IPS-15b (cell line): ENCODE data around the gene ZMYND11.
"Not testable (repeated sequence)": the region's sequence is repeated elsewhere in the genome, so short reads cannot be mapped to it uniquely, and the experiment has no call there.

ENCODE experiments used
- H3K27me3 ChIP-seq: one replicate; pipeline ENCODE4 v1.6.1; 2013; ENCODE audit warnings: low read length; ENCODE audit not compliant: control insufficient read depth, insufficient read depth
- H3K36me3 ChIP-seq: one replicate; pipeline ENCODE4 v1.6.1; 2013; ENCODE audit warnings: low read length; ENCODE audit not compliant: control insufficient read depth, insufficient read depth
- H3K4me1 ChIP-seq: one replicate; pipeline ENCODE4 v1.6.1; 2013; ENCODE audit warnings: mild to moderate bottlenecking, low read length; ENCODE audit not compliant: control insufficient read depth, insufficient read depth
- H3K4me3 ChIP-seq: one replicate; pipeline ENCODE4 v1.5.1; 2013; ENCODE audit warnings: low read depth, low read length
- H3K9ac ChIP-seq: one replicate; pipeline ENCODE4 v1.6.1; 2013; ENCODE audit warnings: low read depth, mild to moderate bottlenecking, low read length
- H3K9me3 ChIP-seq: one replicate; pipeline ENCODE4 v1.6.1; 2013; ENCODE audit warnings: mild to moderate bottlenecking, low read length; ENCODE audit not compliant: control insufficient read depth, insufficient read depth

Gene ZMYND11

DNA sequence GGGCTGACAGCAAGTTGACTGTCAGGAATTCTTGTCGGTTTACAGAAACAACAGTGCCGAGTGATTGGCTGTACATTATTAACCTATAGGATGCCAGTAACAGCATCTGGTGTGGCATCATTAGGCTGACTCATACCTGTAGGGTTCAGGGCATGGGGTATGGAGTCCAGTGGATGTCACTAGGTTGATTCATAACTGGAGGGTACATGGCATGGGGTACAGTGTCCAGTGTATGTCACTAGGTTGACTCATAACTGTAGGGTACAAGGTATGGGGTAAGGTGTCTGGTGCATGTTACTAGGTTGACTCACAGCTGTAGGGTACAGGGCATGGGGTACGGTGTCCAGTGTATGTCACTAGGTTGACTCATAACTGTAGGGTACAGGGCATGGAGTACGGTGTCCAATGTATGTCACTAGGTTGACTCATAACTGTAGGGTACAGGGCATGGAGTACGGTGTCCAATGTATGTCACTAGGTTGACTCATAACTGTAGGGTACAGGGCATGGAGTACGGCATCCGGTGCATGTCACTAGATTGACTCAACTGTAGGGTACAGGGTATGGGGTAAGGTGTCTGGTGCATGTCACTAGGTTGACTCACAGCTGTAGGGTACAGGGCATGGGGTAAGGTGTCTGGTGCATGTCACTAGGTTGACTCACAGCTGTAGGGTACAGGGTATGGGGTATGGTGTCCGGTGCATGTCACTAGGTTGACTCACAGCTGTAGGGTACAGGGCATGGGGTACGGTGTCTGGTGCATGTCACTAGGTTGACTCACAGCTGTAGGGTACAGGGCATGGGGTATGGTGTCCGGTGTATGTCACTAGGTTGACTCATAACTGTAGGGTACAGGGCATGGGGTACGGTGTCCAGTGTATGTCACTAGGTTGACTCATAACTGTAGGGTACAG lies 129.2 kb downstream of the ZMYND11 start:
- H3K36me3 ChIP-seq, H3K9ac ChIP-seq, H3K27me3 ChIP-seq, H3K9me3 ChIP-seq, H3K4me3 ChIP-seq, H3K4me1 ChIP-seq: not testable (repeated sequence)

DNA sequence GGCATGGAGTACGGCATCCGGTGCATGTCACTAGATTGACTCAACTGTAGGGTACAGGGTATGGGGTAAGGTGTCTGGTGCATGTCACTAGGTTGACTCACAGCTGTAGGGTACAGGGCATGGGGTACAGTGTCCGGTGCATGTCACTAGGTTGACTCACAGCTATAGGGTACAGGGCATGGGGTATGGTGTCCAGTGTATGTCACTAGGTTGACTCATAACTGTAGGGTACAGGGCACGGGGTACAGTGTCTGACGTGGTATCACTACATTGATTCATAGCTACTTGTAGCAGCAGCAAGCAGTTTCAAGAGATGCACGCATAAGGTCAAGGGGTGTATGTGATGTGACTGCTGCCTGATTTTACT lies 129.8 kb downstream of the ZMYND11 start:
- not testable (repeated sequence) for H3K27me3 ChIP-seq, H3K36me3 ChIP-seq, H3K4me3 ChIP-seq, H3K9me3 ChIP-seq, H3K4me1 ChIP-seq, H3K9ac ChIP-seq

DNA sequence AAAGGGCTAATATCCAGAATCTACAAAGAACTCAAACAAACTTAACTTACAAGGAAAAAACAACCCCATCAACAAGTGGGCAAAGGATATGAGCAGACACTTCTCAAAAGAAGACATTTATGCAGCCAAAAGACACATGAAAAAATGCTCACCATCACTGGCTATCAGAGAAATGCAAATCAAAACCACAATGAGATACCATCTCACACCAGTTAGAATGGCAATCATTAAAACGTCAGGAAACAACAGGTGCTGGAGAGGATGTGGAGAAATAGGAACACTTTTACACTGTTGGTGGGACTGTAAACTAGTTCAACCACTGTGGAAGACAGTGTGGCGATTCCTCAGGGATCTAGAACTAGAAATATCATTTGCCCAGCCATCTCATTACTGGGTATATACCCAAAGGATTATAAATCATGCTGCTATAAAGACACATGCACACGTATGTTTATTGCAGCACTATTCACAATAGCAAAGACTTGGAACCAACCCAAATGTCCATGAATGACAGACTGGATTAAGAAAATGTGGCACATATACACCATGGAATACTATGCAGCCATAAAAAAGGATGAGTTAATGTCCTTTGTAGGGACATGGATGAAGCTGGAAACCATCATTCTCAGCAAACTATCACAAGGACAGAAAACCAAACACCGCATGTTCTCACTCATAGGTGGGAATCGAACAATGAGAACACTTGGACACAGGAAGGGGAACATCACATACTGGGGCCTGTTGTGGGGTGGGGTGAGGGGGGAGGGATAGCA lies 130.7 kb downstream of the ZMYND11 start:
- not testable (repeated sequence) for H3K36me3 ChIP-seq, H3K9ac ChIP-seq, H3K4me1 ChIP-seq, H3K4me3 ChIP-seq, H3K27me3 ChIP-seq, H3K9me3 ChIP-seq

DNA sequence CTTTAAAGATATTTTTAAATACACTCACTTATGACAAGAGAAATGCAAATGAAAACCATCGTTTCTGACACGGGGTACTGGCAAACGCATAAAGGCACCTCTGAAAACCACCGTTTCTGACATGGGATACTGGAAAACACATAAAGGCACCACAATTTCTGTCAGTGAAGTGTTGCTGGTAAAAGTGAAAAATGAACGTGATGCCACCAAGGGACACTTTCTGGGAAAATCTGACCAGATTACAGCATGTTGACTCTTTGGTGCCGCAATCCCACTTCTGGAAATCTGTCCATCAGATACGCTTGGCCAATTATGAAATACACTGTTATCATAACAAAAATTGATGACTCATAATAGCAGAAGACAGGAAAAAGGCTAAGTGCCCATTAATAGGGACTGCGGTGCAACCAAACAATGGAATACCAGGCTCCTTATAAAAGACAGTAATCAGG lies 131.7 kb downstream of the ZMYND11 start:
- Histone ChIP-seq H3K36me3 (no peaks in the 10 kb centered on the region), H3K4me3 (no peak overlapping the region), H3K4me1 (no peaks in the 10 kb centered on the region), H3K27me3 (no peaks in the 10 kb centered on the region), H3K9me3 (no peaks in the 10 kb centered on the region), H3K9ac (no peak overlapping the region)

DNA sequence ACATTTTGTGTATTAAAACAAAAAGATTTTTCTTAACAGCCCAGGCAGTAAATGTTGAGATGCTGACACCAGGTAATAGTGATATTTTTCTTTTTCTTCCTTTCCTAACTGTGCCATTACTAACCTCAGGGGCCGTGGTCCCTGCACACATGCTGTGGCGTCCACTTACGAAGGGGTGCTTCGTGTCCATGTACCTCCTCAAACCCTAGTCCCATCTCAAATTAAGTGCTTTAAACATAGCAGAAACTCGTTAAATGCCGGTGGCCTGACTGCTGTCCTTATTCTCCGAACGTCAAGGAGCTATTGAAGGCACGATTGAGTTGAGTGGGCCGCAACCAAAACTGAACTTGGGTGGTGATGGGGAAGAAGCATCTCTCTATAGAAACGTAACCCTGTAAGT lies 132.4 kb downstream of the ZMYND11 start:
- Histone ChIP-seq H3K4me3 (no peak overlapping the region), H3K27me3 (no peaks in the 10 kb centered on the region), H3K9ac (no peak overlapping the region), H3K36me3 (no peaks in the 10 kb centered on the region), H3K4me1 (no peaks in the 10 kb centered on the region), H3K9me3 (no peaks in the 10 kb centered on the region)

DNA sequence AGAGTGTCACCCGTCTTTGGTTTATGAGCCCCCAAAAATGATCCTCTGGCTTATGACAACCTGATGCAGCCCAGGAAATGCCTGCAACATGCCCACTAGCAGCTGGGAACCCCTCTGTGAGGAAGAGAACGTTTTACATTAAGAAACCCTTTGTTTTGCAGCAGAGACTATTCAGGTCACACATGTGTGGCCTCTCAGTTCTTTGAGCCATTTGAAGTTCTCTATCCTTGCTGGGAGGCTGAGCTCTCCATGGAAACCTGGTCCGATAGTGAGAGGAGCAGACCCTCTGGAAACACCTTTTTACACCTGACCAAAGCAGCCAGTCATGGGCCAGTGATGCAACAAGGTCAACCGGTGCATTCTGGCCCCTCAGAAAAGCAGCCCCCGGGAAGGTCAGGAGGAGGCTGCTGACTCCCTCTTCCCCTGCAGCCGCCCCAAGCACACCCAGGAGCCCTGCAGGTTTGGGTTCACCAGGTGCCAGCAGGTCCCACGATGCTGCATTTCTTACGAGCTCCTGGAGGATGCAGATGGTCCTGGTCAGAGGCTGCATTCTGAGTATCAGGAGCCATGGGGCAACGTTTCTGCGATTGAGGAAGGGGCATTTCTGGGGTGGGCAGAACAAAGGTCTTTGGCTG lies 134.3 kb downstream of the ZMYND11 start:
- Histone ChIP-seq H3K27me3 (no peaks in the 10 kb centered on the region), H3K4me1 (no peaks in the 10 kb centered on the region), H3K4me3 (no peak overlapping the region), H3K36me3 (no peaks in the 10 kb centered on the region), H3K9me3 (no peaks in the 10 kb centered on the region), H3K9ac (no peak overlapping the region)

DNA sequence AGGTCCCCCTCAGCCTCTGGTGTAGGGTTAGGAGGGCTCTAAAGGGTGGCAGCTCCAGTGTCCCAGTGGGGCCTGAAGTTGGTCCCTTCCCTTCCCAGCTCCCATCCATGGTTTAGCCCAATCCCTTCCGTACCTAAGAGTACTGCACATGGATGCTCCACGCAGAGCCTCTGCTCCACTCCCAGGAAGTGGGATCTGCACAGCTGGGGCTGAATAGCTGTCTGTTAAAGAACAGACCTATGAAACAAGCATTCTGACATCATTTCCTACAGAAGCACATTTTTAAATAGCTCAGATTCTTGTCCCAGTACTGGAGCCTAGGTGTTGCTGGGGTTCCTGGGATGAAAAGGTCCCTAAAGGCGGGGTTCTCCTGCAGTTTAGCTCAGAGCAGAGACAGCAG lies 135.9 kb downstream of the ZMYND11 start:
- Histone ChIP-seq H3K27me3 (no peaks in the 10 kb centered on the region), H3K9me3 (no peaks in the 10 kb centered on the region), H3K4me3 (no peak overlapping the region), H3K9ac (no peak overlapping the region), H3K36me3 (no peaks in the 10 kb centered on the region), H3K4me1 (no peaks in the 10 kb centered on the region)

DNA sequence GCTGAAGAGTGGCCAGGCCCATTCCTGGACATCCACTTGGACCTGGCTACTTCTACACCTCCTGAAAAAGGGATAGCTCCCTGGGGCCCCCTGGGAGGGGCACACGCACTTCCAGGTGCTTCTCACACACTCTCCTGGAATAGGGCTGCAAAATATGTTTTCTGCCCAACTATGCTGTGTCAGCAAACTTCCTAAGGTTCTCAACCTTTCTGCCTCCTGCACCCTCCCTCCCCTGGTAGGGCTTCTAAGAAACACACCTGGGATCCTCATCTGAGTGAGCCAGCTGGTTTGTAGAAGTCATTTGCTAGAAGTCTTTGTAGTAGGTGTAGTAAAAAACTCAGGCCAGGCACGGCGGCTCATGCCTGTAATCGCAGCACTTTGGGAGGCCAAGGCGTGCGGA lies 136.5 kb downstream of the ZMYND11 start:
- no peak overlapping the region for H3K4me3 ChIP-seq
- no peaks in the 10 kb centered on the region for H3K27me3 ChIP-seq
- no peaks in the 10 kb centered on the region for H3K36me3 ChIP-seq
- no peak overlapping the region for H3K9ac ChIP-seq
- no peaks in the 10 kb centered on the region for H3K9me3 ChIP-seq
- H3K4me1 ChIP-seq, result no peaks in the 10 kb centered on the region

DNA sequence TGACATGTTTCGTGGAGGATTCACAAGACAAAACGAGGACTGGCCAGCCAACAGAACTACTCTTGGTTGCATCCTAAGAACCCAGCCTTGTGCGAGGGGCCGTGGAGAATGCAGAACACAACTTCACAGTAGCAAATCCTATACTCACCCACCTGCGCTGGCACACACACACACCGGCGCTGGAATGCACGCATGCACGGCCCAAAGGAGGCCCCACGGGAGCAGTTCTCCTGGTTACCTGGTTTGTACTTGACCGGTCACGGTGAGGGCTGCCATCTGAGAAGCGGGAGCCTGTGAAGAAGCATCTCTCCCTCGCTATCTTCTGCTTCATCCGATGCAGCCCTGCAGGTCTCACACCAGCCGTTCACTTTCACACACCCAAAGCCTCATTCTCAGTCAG lies 137.8 kb downstream of the ZMYND11 start:
- Histone ChIP-seq H3K4me1 (no peaks in the 10 kb centered on the region), H3K36me3 (peaks cover under 1% of the 10 kb centered on the region), H3K27me3 (no peaks in the 10 kb centered on the region), H3K4me3 (no peak overlapping the region), H3K9me3 (no peaks in the 10 kb centered on the region), H3K9ac (no peak overlapping the region)

DNA sequence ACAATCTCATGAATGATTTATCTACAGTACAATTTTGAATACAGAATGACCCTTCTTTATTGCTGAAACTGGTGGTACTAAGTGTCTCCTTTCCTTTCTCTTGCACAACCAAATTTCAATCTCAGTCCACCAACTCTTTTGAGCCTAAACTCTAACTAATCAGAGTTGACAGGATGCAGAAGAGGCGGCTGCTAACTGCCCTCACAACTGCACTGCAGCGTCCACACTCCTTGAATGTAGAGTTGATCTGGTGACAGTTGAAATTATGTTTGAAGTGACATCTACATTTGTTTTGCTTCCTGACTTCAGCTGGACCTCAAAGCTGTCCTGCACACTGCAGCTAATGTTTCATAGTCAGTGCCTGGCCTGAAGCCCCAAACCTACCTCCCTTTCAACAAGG lies 139.6 kb downstream of the ZMYND11 start:
- Histone ChIP-seq H3K36me3 (peaks cover 5% of the 10 kb centered on the region), H3K9ac (no peak overlapping the region), H3K4me1 (no peaks in the 10 kb centered on the region), H3K4me3 (no peak overlapping the region), H3K27me3 (no peaks in the 10 kb centered on the region), H3K9me3 (no peaks in the 10 kb centered on the region)

DNA sequence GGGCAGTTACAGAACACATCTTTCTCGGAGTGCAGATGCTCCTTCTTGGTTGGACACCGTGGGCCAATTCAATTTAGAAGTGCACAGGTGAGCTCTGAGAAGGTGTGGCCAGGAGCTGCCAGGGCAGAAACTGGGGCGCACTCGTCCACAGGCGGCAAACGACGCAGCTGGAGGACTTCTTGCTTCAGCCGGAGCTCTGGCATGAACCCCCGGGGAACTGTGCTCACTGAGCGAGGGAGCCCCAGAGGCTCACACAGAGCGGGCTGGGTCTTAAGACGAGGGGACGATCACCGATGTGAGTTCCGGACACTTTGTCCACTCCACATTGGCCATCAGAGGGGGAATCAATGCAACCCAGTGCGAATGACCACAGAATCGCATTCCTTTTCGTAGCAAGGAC lies 140.4 kb downstream of the ZMYND11 start:
- peaks cover 5% of the 10 kb centered on the region for H3K36me3 ChIP-seq
- H3K4me1 ChIP-seq, result no peaks in the 10 kb centered on the region
- H3K9me3 ChIP-seq, result no peaks in the 10 kb centered on the region
- H3K27me3 ChIP-seq, result no peaks in the 10 kb centered on the region
- H3K9ac ChIP-seq, result no peak overlapping the region
- no peak overlapping the region for H3K4me3 ChIP-seq
